ENCODE results near the gene VPS4B. TPM values are rescaled to one million over a fixed set of nuclear protein-coding genes. Genes with fewer than 3 reads are reported as not detected.
"Not testable (repeated sequence)": the region's sequence is repeated elsewhere in the genome, so short reads cannot be mapped to it uniquely, and the experiment has no call there.

VPS4B gene
- 50.8 and 62.1 TPM in 2 replicates for total RNA-seq

DNA sequence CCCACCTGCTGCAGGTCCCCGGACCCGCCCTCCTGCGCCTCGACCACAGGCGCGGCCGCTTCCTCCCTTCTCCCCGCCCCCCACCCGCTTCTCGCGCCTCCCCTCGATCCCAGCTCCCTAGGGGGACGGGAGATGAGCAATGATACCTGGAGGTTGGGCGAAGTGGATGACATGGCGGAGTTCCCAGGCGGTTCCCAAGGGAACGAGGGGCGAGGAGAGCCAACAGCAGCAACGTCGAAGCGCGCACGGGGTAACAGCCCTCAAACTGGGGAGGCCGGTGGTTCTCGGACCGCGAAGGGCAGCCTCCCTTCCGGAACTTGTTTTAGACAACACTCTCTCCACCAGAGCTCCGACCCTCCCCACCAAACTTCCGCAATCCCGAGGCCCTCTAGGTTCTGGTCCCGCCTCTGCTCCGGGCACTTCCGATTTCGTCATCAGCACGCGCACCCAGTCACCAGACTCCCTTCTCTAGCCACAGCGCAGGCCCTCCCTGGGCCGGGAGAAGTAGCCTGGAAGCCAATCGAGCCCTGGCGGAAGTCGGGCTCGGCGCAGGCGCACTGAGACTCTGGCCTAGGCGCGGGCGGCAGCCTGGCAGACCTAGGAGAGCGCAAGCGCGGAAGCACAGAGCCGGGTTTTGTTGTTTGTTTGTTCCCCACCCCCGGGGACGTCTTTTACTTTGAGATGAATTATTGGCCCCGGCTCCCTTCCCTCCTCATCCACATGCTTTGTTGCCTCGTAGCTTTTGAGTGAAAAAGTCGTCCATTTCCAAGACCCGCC is at the start of gene VPS4B:
VPS4B (minus strand) TSS at position 390 of the 777 bp plus-strand sequence; CDS start at position 173, 217 bp downstream.
- Mint-ChIP-seq H3K9me3 (no peaks in the 10 kb centered on the region), H3K27ac (peak within 1 kb of the TSS; percentile 92), H3K4me1 (peaks cover 29% of the 10 kb centered on the region), H3K27me3 (peaks cover 2% of the 10 kb centered on the region), H3K36me3 (ENCODE audit: low read depth) (peaks cover 20% of the 10 kb centered on the region), H3K4me3 (peak within 1 kb of the TSS; percentile 98)
- intact Hi-C loops (cut with micrococcal nuclease), result loop anchor here (1.0 to 5.0 kb wide), 12 partner anchors 11 to 1235 kb away; partner anchors contain the start of genes KDSR, PHLPP1, PIGN and RELCH
- peak; percentile 100 for DNase-seq

DNA sequence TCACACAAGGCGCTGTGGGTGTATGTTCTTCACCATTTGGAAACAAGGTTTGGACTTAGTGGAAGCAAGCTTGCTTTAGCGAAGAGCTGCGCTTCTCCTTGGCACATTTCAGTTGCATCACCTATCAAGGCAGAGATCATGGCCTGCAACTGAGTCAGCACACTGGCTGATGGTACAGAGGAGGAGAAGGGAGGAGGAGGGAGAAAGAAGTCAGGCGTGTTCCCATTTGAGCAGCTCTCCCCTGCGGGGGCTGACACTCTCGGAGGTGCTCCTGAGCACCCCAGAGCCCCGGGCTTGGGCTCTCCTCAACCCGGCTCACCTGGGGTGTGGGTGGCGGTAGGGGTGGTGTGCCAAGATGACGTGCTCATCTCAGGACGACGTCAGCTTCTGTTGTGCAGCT is 48.5 kb upstream of the VPS4B start:
- H3K27me3 Mint-ChIP-seq, result peaks cover 23% of the 10 kb centered on the region
- intact Hi-C loops (cut with micrococcal nuclease), result no loop called here
- H3K4me1 Mint-ChIP-seq, result no peaks in the 10 kb centered on the region
- no peak for DNase-seq
- H3K36me3 Mint-ChIP-seq (ENCODE audit: low read depth), result no peaks in the 10 kb centered on the region
- H3K27ac Mint-ChIP-seq, result no peak overlapping the region
- no peak overlapping the region for H3K4me3 Mint-ChIP-seq
- H3K9me3 Mint-ChIP-seq, result no peaks in the 10 kb centered on the region

DNA sequence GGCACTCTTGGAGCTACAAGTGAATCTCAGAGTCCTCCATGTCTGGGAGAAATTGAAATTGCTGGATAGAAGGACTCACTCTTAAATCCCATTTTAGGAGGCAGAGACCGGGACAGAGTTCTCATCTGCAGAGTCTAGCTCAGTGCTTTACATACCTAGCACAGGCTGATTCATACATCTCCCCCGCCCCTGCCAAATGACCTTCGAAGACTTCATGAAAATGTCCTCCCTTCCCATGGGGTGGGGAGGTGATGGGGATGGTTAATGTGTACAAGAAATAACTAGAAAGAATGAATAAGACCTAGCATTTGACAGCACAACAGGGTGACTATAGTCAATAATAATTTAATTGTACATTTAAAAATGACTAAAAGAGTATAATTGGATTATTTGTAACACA is 46.3 kb upstream of the VPS4B start:
- H3K36me3 Mint-ChIP-seq (ENCODE audit: low read depth), result no peaks in the 10 kb centered on the region
- no peaks in the 10 kb centered on the region for H3K4me1 Mint-ChIP-seq
- no peak for DNase-seq
- H3K4me3 Mint-ChIP-seq, result no peak overlapping the region
- H3K9me3 Mint-ChIP-seq, result no peaks in the 10 kb centered on the region
- H3K27ac Mint-ChIP-seq, result no peak overlapping the region
- intact Hi-C loops (cut with micrococcal nuclease), result no loop called here
- H3K27me3 Mint-ChIP-seq, result peaks cover 23% of the 10 kb centered on the region

GRCh38 chr18:63467699-63468098 is 45.4 kb upstream of the VPS4B start:
- no peaks in the 10 kb centered on the region for H3K36me3 Mint-ChIP-seq (ENCODE audit: low read depth)

DNA sequence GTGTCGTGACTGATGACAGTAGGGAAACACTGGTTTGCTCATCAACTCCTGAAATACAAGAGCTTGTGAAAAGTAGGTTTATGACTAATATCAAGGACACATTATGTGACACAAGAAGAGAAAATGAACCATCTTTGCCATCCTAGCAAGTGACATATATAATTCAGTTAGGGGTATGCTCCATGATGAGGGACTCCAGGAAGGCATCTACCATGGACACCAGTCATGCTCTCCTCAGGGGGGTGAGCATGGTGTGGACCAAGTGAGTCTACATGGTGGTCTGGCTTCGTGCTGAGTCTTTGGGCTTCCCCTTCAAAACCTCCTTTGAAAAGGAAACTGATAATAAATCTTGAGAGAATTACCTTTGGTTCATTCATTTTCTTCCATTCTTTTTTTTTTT is 42.8 kb upstream of the VPS4B start:
- no peak for DNase-seq
- Mint-ChIP-seq H3K9me3 (no peaks in the 10 kb centered on the region), H3K4me3 (no peak overlapping the region), H3K27me3 (peaks cover 40% of the 10 kb centered on the region), H3K36me3 (ENCODE audit: low read depth) (no peaks in the 10 kb centered on the region), H3K4me1 (no peaks in the 10 kb centered on the region), H3K27ac (no peak overlapping the region)
- intact Hi-C loops (cut with micrococcal nuclease), result no loop called here

More at GRCh38 chr18:63467699-63468098, 45.4 kb upstream of the VPS4B start:
- intact Hi-C loops (cut with micrococcal nuclease), result no loop called here
- H3K4me1 Mint-ChIP-seq, result no peaks in the 10 kb centered on the region
- H3K27ac Mint-ChIP-seq, result no peak overlapping the region
- H3K4me3 Mint-ChIP-seq, result no peak overlapping the region
- H3K9me3 Mint-ChIP-seq, result no peaks in the 10 kb centered on the region
- DNase-seq, result no peak
- peaks cover 25% of the 10 kb centered on the region for H3K27me3 Mint-ChIP-seq

DNA sequence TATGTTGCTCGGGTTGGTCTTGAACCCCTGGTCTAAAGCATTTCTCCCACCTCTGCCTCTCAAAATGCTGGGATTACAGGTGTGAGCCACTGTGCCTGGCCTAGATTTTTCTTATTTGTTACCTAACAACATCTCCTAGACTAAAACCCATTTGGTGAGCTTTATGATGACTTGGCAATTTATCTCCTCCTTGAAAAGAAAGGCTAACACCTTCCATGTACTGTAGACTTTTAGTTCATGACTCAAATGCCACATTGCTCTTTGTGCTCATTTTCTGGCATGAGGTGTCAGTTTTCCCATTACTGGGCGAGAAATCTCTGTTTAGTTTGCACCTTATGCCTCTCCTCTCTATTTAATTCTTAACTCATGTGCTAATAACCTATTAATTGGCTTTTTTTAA is 42.2 kb upstream of the VPS4B start:
- H3K4me1 Mint-ChIP-seq, result no peaks in the 10 kb centered on the region
- no peaks in the 10 kb centered on the region for H3K9me3 Mint-ChIP-seq
- no peak for DNase-seq
- intact Hi-C loops (cut with micrococcal nuclease), result no loop called here
- peaks cover 42% of the 10 kb centered on the region for H3K27me3 Mint-ChIP-seq
- no peak overlapping the region for H3K4me3 Mint-ChIP-seq
- H3K36me3 Mint-ChIP-seq (ENCODE audit: low read depth), result no peaks in the 10 kb centered on the region
- H3K27ac Mint-ChIP-seq, result no peak overlapping the region

GRCh38 chr18:63460414-63460813 is 38.1 kb upstream of the VPS4B start:
- Mint-ChIP-seq H3K4me1 (no peaks in the 10 kb centered on the region), H3K27ac (no peak overlapping the region), H3K36me3 (ENCODE audit: low read depth) (no peaks in the 10 kb centered on the region), H3K9me3 (no peaks in the 10 kb centered on the region), H3K4me3 (no peak overlapping the region), H3K27me3 (peaks cover 37% of the 10 kb centered on the region)
- no peak for DNase-seq
- intact Hi-C loops (cut with micrococcal nuclease), result no loop called here

DNA sequence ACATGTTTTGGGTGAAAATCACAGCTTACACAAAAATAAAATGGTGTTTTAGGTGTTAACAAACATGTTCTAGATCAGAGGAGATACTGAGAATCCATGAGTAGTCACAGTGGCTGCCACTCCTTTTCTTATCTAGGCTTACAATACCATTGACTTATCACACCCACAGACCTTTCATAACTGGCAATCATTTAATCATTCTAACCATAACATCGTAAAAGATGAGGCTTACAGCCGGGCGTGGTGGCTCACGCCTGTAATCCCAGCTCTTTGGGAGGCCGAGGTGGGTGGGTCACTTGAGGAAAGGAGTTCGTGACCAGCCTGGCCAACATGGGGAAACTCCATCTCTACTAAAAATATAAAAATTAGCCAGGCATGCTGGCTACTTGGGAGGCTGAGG is 35.7 kb upstream of the VPS4B start:
- H3K27ac Mint-ChIP-seq, result no peak overlapping the region
- intact Hi-C loops (cut with micrococcal nuclease), result no loop called here

GRCh38 chr18:63454497-63454896 is 32.2 kb upstream of the VPS4B start:
- H3K4me3 Mint-ChIP-seq, result no peak overlapping the region
- peaks cover 6% of the 10 kb centered on the region for H3K27me3 Mint-ChIP-seq
- H3K4me1 Mint-ChIP-seq, result no peaks in the 10 kb centered on the region
- no peak overlapping the region for H3K27ac Mint-ChIP-seq
- H3K36me3 Mint-ChIP-seq (ENCODE audit: low read depth), result no peaks in the 10 kb centered on the region
- no peaks in the 10 kb centered on the region for H3K9me3 Mint-ChIP-seq
- intact Hi-C loops (cut with micrococcal nuclease), result no loop called here
- no peak for DNase-seq

More for the DNA sequence above, 35.7 kb upstream of the VPS4B start:
- Mint-ChIP-seq H3K9me3 (no peaks in the 10 kb centered on the region), H3K4me3 (no peak overlapping the region), H3K36me3 (ENCODE audit: low read depth) (no peaks in the 10 kb centered on the region), H3K27me3 (peaks cover 24% of the 10 kb centered on the region), H3K4me1 (no peaks in the 10 kb centered on the region)
- no peak for DNase-seq

GRCh38 chr18:63452751-63453150 is 30.5 kb upstream of the VPS4B start:
- H3K4me1 Mint-ChIP-seq; DNase-seq; H3K27me3 Mint-ChIP-seq; H3K36me3 Mint-ChIP-seq (ENCODE audit: low read depth); H3K27ac Mint-ChIP-seq; H3K9me3 Mint-ChIP-seq; intact Hi-C loops (cut with micrococcal nuclease); H3K4me3 Mint-ChIP-seq: not testable (repeated sequence)

DNA sequence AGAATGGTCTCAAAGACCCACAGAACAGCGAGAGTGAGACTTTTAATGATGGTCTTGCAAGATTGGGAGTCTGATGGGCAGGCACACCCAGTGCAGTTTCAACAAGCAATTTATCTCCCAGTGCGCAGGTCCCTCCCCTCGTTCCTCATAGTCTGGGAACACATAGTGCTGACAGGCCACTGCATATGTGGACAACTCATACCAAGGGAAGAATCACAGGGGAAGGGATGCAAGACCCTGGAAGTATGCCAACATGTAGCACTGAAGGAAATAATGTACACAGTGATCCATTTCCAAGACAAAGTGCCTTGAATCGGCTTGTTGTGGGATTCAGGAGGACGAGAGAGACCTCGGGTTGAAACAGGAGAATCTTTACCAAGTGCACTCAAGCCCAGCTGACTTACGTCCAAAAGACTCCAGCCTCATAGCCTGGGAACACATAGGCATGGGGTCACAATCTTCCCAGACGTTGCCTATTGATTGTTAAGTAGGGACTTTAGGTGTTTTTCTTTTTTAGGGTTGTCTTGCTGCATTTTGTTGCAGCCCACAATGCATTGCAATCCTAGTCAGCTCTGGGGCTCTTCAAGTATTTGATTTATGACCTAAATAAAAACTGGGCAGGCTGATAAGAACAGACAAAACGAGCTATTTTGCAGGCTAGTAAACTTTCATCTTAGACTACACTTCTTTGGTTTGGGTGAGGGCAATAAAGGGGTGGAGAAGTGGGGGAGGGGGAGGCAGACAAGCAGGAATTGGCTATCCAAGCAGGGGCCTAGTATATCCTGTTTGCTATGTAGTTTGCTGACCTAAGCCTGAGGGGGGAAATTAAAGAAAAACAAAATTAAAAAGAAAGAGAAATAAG is 29.8 kb upstream of the VPS4B start:
- intact Hi-C loops (cut with micrococcal nuclease), result no loop called here
- Mint-ChIP-seq H3K9me3 (no peaks in the 10 kb centered on the region), H3K4me3 (no peak overlapping the region), H3K36me3 (ENCODE audit: low read depth) (no peaks in the 10 kb centered on the region), H3K27me3 (peaks cover 3% of the 10 kb centered on the region), H3K27ac (no peak overlapping the region), H3K4me1 (no peaks in the 10 kb centered on the region)
- DNase-seq, result no peak

- Mint-ChIP-seq H3K36me3 (ENCODE audit: low read depth) (no peaks in the 10 kb centered on the region), H3K9me3 (no peaks in the 10 kb centered on the region)
- DNase-seq, result no peak
Measured at GRCh38 chr18:63449426-63449825, 27.1 kb upstream of the VPS4B start.

GRCh38 chr18:63447066-63447465 is 24.8 kb upstream of the VPS4B start:
- intact Hi-C loops (cut with micrococcal nuclease), result no loop called here
- H3K4me3 Mint-ChIP-seq, result no peak overlapping the region
- H3K27me3 Mint-ChIP-seq, result no peaks in the 10 kb centered on the region
- H3K36me3 Mint-ChIP-seq (ENCODE audit: low read depth), result no peaks in the 10 kb centered on the region
- H3K27ac Mint-ChIP-seq, result no peak overlapping the region
- no peaks in the 10 kb centered on the region for H3K4me1 Mint-ChIP-seq
- no peak for DNase-seq
- no peaks in the 10 kb centered on the region for H3K9me3 Mint-ChIP-seq

More at GRCh38 chr18:63449426-63449825, 27.1 kb upstream of the VPS4B start:
- H3K27me3 Mint-ChIP-seq, result no peaks in the 10 kb centered on the region
- no peaks in the 10 kb centered on the region for H3K4me1 Mint-ChIP-seq
- no peak overlapping the region for H3K4me3 Mint-ChIP-seq
- no peak overlapping the region for H3K27ac Mint-ChIP-seq
- intact Hi-C loops (cut with micrococcal nuclease), result no loop called here

GRCh38 chr18:63446266-63446665 is 24.0 kb upstream of the VPS4B start:
- Mint-ChIP-seq H3K27ac (no peak overlapping the region), H3K36me3 (ENCODE audit: low read depth) (no peaks in the 10 kb centered on the region), H3K4me3 (no peak overlapping the region), H3K9me3 (no peaks in the 10 kb centered on the region), H3K4me1 (no peaks in the 10 kb centered on the region), H3K27me3 (peaks cover 2% of the 10 kb centered on the region)
- DNase-seq, result no peak
- intact Hi-C loops (cut with micrococcal nuclease), result no loop called here
